Mesenchymal stem cell (in vitro differentiated cells and primary cell): ENCODE data around the gene BIRC5.
A peak's percentile ranks its signal among the peaks of the same experiment; 100 is the strongest.

ENCODE experiments used
- DNase-seq: peaks from one replicate; pipeline ENCODE4 v3.0.0-alpha.2; 2013
- H2AFZ ChIP-seq: one replicate; pipeline ENCODE4 v1.6.1; 2013; ENCODE audit warnings: low read depth, mild to moderate bottlenecking, control low read depth, inconsistent platforms, low read length, moderate library complexity
- H2AK5ac ChIP-seq: 2 replicates; pipeline ENCODE4 v1.6.1; 2013; ENCODE audit warnings: low read length, moderate library complexity, mild to moderate bottlenecking, inconsistent platforms; ENCODE audit not compliant: severe bottlenecking
- H2BK120ac ChIP-seq: one replicate; pipeline ENCODE4 v1.6.1; 2013; ENCODE audit warnings: low read depth, mild to moderate bottlenecking, inconsistent platforms, low read length, moderate library complexity
- H2BK12ac ChIP-seq, 2 experiments: one replicate each; pipeline ENCODE4 v1.6.1; 2013; ENCODE audit warnings: inconsistent platforms in 2 of 2, low read length in 2 of 2, mild to moderate bottlenecking in 2 of 2, moderate library complexity in 2 of 2, control low read depth in 1 of 2
- H2BK15ac ChIP-seq: one replicate; pipeline ENCODE4 v1.6.1; 2013; ENCODE audit warnings: mild to moderate bottlenecking, low read depth, inconsistent platforms; ENCODE audit not compliant: poor library complexity, severe bottlenecking
- H2BK5ac ChIP-seq: 2 replicates; pipeline ENCODE4 v1.6.1; 2013; ENCODE audit warnings: low read depth, mild to moderate bottlenecking, low read length, control low read depth, inconsistent platforms; ENCODE audit not compliant: poor library complexity, severe bottlenecking
- H3K14ac ChIP-seq, 2 experiments: one replicate each; pipeline ENCODE4 v1.6.1; 2013; ENCODE audit warnings: inconsistent platforms in 2 of 2, low read length in 2 of 2, control low read depth in 1 of 2, mild to moderate bottlenecking in 1 of 2, moderate library complexity in 1 of 2
- H3K18ac ChIP-seq, 2 experiments: one replicate each; pipeline ENCODE4 v1.6.1; 2013; ENCODE audit warnings: inconsistent platforms in 2 of 2, low read length in 2 of 2, control low read depth in 1 of 2, low read depth in 1 of 2, mild to moderate bottlenecking in 1 of 2
- H3K23ac ChIP-seq, 2 experiments: one replicate each; pipeline ENCODE4 v1.6.1; 2013; ENCODE audit warnings: inconsistent platforms in 2 of 2, low read length in 2 of 2, mild to moderate bottlenecking in 2 of 2, moderate library complexity in 2 of 2, control low read depth in 1 of 2
- H3K27ac ChIP-seq: 2 replicates; pipeline ENCODE4 v1.5.1; 2013; ENCODE audit warnings: mild to moderate bottlenecking, moderate library complexity, low read length, control low read depth, inconsistent platforms; ENCODE audit not compliant: poor library complexity, severe bottlenecking
- H3K27me3 ChIP-seq, 2 experiments: 2 replicates each; pipeline versions ENCODE4 v1.6.1 to v1.7.0; 2013; ENCODE audit warnings: low read length in 2 of 2, mild to moderate bottlenecking in 2 of 2, moderate library complexity in 2 of 2, control low read depth in 1 of 2, inconsistent platforms in 1 of 2; ENCODE audit not compliant: control insufficient read depth in 1 of 2, insufficient read depth in 1 of 2
- H3K36me3 ChIP-seq, 2 experiments: 2 replicates each; pipeline versions ENCODE4 v1.6.1 to v1.7.0; 2013; ENCODE audit warnings: low read length in 2 of 2, control low read depth in 1 of 2, inconsistent platforms in 1 of 2, low read depth in 1 of 2, mild to moderate bottlenecking in 1 of 2; ENCODE audit not compliant: insufficient read depth in 2 of 2, control insufficient read depth in 1 of 2
- H3K4ac ChIP-seq, 2 experiments: one replicate each; pipeline ENCODE4 v1.6.1; 2013; ENCODE audit warnings: inconsistent platforms in 2 of 2, low read length in 2 of 2, mild to moderate bottlenecking in 2 of 2, moderate library complexity in 2 of 2, control low read depth in 1 of 2, low read depth in 1 of 2
- H3K4me1 ChIP-seq: 2 replicates; pipeline ENCODE4 v1.6.1; 2013; ENCODE audit warnings: low read depth, low read length, control low read depth; ENCODE audit not compliant: control insufficient read depth, insufficient read depth
- H3K4me2 ChIP-seq: 2 replicates; pipeline ENCODE4 v1.6.1; 2013; ENCODE audit warnings: low read length, mild to moderate bottlenecking, inconsistent platforms; ENCODE audit not compliant: poor library complexity, severe bottlenecking
- H3K4me3 ChIP-seq, 2 experiments: 2 replicates each; pipeline versions ENCODE4 v1.5.1 to v1.7.0; 2013; ENCODE audit warnings: low read length in 2 of 2, mild to moderate bottlenecking in 2 of 2, control low read depth in 1 of 2, low read depth in 1 of 2; ENCODE audit not compliant: insufficient read depth in 1 of 2
- H3K79me1 ChIP-seq: replicated peaks from 2 replicates; pipeline ENCODE4 v1.6.1; 2013; ENCODE audit warnings: mild to moderate bottlenecking, control low read depth, low read length, inconsistent platforms; ENCODE audit not compliant: poor library complexity, severe bottlenecking
- H3K9ac ChIP-seq: 2 replicates; pipeline ENCODE4 v1.7.0; 2013; ENCODE audit warnings: mild to moderate bottlenecking, low read length, moderate library complexity
- H3K9me3 ChIP-seq: 2 replicates; pipeline ENCODE4 v1.7.0; 2013; ENCODE audit warnings: mild to moderate bottlenecking, low read length; ENCODE audit not compliant: control insufficient read depth
- H4K8ac ChIP-seq: one replicate; pipeline ENCODE4 v1.6.1; 2013; ENCODE audit warnings: inconsistent platforms, mild to moderate bottlenecking, low read length, moderate library complexity
- H4K91ac ChIP-seq: one replicate; pipeline ENCODE4 v1.6.1; 2013; ENCODE audit warnings: mild to moderate bottlenecking, low read length, inconsistent platforms
- WGBS: methylation state at CpG from one replicate; pipeline ENCODE4 v1.1.7; 2013; ENCODE audit warnings: mixed read lengths; 5-methylcytosine and 5-hydroxymethylcytosine counted together

Gene BIRC5

GRCh38 chr17:78268951-78269905, 55.2 kb downstream of the BIRC5 start:
- Histone ChIP-seq H3K4me2 (peak overlapping the region; percentile 35), H3K27me3 (peaks cover 10 to 71% of the 10 kb centered on the region in 2 experiments), H3K18ac (peak overlapping the region; percentile 99), H3K23ac (peak overlapping the region in 1 of 2 experiments; percentile 91), H3K4ac (peak overlapping the region; percentile 98 to 100), H2AK5ac (peak overlapping the region; percentile 68), H2BK12ac (peak overlapping the region; percentile 99 to 100), H3K4me3 (no peak overlapping the region), H3K27ac (no peak overlapping the region), H3K9me3 (no peaks in the 10 kb centered on the region), H3K4me1 (peaks cover 56% of the 10 kb centered on the region), H3K14ac (peak overlapping the region in 1 of 2 experiments; percentile 69), H2BK15ac (peak overlapping the region; percentile 94), H3K9ac (no peak overlapping the region), H2AFZ (peak overlapping the region; percentile 46), H3K79me1 (no peaks in the 10 kb centered on the region), H4K8ac (peak overlapping the region; percentile 98), H4K91ac (peak overlapping the region; percentile 99), H3K36me3 (no peaks in the 10 kb centered on the region), H2BK5ac (peak overlapping the region; percentile 21), H2BK120ac (peak overlapping the region; percentile 99)
- 14% methylated on average over 32 of the region's 34 CpGs for WGBS
- DNase-seq = peak; percentile 93

GRCh38 chr17:78269955-78270381, 55.9 kb downstream of the BIRC5 start:
- WGBS = 23% methylated on average over 6 of the region's 8 CpGs
- H3K36me3 ChIP-seq = no peaks in the 10 kb centered on the region
- no peak overlapping the region for H3K9ac ChIP-seq
- H2BK15ac ChIP-seq = peak overlapping the region; percentile 60
- peak overlapping the region; percentile 10 for H2BK5ac ChIP-seq
- H3K79me1 ChIP-seq = no peaks in the 10 kb centered on the region
- peak overlapping the region; percentile 51 for H2AFZ ChIP-seq
- peaks cover 55% of the 10 kb centered on the region for H3K4me1 ChIP-seq
- peak overlapping the region; percentile 90 for H4K8ac ChIP-seq
- peak overlapping the region; percentile 99 for H2BK120ac ChIP-seq
- peak overlapping the region in 1 of 2 experiments; percentile 69 for H3K14ac ChIP-seq
- peak overlapping the region in 1 of 2 experiments; percentile 92 for H3K23ac ChIP-seq
- H3K18ac ChIP-seq = peak overlapping the region; percentile 99
- H3K4me3 ChIP-seq = no peak overlapping the region
- H4K91ac ChIP-seq = peak overlapping the region; percentile 99
- no peak overlapping the region for H3K4me2 ChIP-seq
- peak overlapping the region; percentile 91 to 98 for H3K4ac ChIP-seq
- no peak overlapping the region for H3K27ac ChIP-seq
- H2AK5ac ChIP-seq = peak overlapping the region; percentile 41
- H3K9me3 ChIP-seq = no peaks in the 10 kb centered on the region
- DNase-seq = peak; percentile 38
- peaks cover 10 to 73% of the 10 kb centered on the region in 2 experiments for H3K27me3 ChIP-seq
- H2BK12ac ChIP-seq = peak overlapping the region; percentile 95 to 99

- no peak overlapping the region for H2AFZ ChIP-seq
These were observed 57.5 kb downstream of the BIRC5 start for GRCh38 chr17:78271419-78272170.

More at GRCh38 chr17:78271419-78272170, 57.5 kb downstream of the BIRC5 start:
- peak overlapping the region; percentile 97 for H4K91ac ChIP-seq
- no peaks in the 10 kb centered on the region for H3K9me3 ChIP-seq
- no peak overlapping the region for H3K4me3 ChIP-seq
- H2AK5ac ChIP-seq = no peak overlapping the region
- H2BK15ac ChIP-seq = no peak overlapping the region
- H2BK5ac ChIP-seq = no peak overlapping the region
- H3K27me3 ChIP-seq = peaks cover 10 to 80% of the 10 kb centered on the region in 2 experiments
- WGBS = 76% methylated on average over 10 of the region's 12 CpGs
- H3K27ac ChIP-seq = no peak overlapping the region
- H3K4me2 ChIP-seq = no peak overlapping the region
- H2BK12ac ChIP-seq = peak overlapping the region; percentile 6 to 94
- peaks cover 44% of the 10 kb centered on the region for H3K4me1 ChIP-seq
- peak overlapping the region; percentile 27 to 69 for H3K4ac ChIP-seq
- H3K36me3 ChIP-seq = no peaks in the 10 kb centered on the region
- H3K18ac ChIP-seq = peak overlapping the region; percentile 17 to 55
- no peak for DNase-seq
- H3K14ac ChIP-seq = peak overlapping the region in 1 of 2 experiments; percentile 8
- no peak overlapping the region for H3K23ac ChIP-seq
- H3K9ac ChIP-seq = no peak overlapping the region
- no peaks in the 10 kb centered on the region for H3K79me1 ChIP-seq
- H4K8ac ChIP-seq = peak overlapping the region; percentile 1
- no peak overlapping the region for H2BK120ac ChIP-seq
